ENCODE data around the gene CDC42EP2. TPM values are rescaled to one million over a fixed set of nuclear protein-coding genes. Genes with fewer than 3 reads are reported as not detected.

Gene CDC42EP2
- total RNA-seq, 1 donor from 2014 or later = 23.1 TPM

- Mint-ChIP-seq H3K27ac (ENCODE audit: unreplicated experiment) (no peak overlapping the region), H3K36me3 (ENCODE audit: unreplicated experiment) (peaks cover 9% of the 10 kb centered on the region), H3K4me1 (ENCODE audit: unreplicated experiment) (peaks cover 43% of the 10 kb centered on the region), H3K9me3 (ENCODE audit: unreplicated experiment) (no peaks in the 10 kb centered on the region), H3K4me3 (ENCODE audit: unreplicated experiment) (no peak overlapping the region), H3K27me3 (ENCODE audit: unreplicated experiment) (no peaks in the 10 kb centered on the region)
- no peak for TF ChIP-seq CTCF (IDR thresholded peaks at IDR 0.05)
- no peak for DNase-seq (ENCODE audit: extremely low spot score, unreplicated experiment)
These were observed 17.5 kb upstream of the CDC42EP2 start for GRCh38 chr11:65297026-65297672.

GRCh38 chr11:65298131-65298535 lies 16.5 kb upstream of the CDC42EP2 start:
- Mint-ChIP-seq H3K27me3 (ENCODE audit: unreplicated experiment) (no peaks in the 10 kb centered on the region), H3K27ac (ENCODE audit: unreplicated experiment) (peak overlapping the region; percentile 80), H3K4me3 (ENCODE audit: unreplicated experiment) (no peak overlapping the region), H3K4me1 (ENCODE audit: unreplicated experiment) (peaks cover 40% of the 10 kb centered on the region), H3K36me3 (ENCODE audit: unreplicated experiment) (peaks cover 9% of the 10 kb centered on the region), H3K9me3 (ENCODE audit: unreplicated experiment) (no peaks in the 10 kb centered on the region)
- DNase-seq (ENCODE audit: extremely low spot score, unreplicated experiment) = no peak
- TF ChIP-seq CTCF (IDR thresholded peaks at IDR 0.05) = no peak

GRCh38 chr11:65298655-65299179 lies 15.9 kb upstream of the CDC42EP2 start:
- H3K36me3 Mint-ChIP-seq (ENCODE audit: unreplicated experiment) = peaks cover 9% of the 10 kb centered on the region
- H3K27ac Mint-ChIP-seq (ENCODE audit: unreplicated experiment) = peak overlapping the region; percentile 80
- no peaks in the 10 kb centered on the region for H3K27me3 Mint-ChIP-seq (ENCODE audit: unreplicated experiment)
- no peak overlapping the region for H3K4me3 Mint-ChIP-seq (ENCODE audit: unreplicated experiment)
- no peak for TF ChIP-seq CTCF (IDR thresholded peaks at IDR 0.05)
- DNase-seq (ENCODE audit: extremely low spot score, unreplicated experiment) = no peak
- no peaks in the 10 kb centered on the region for H3K9me3 Mint-ChIP-seq (ENCODE audit: unreplicated experiment)
- peaks cover 36% of the 10 kb centered on the region for H3K4me1 Mint-ChIP-seq (ENCODE audit: unreplicated experiment)

GRCh38 chr11:65300621-65301275 lies 13.9 kb upstream of the CDC42EP2 start:
- H3K9me3 Mint-ChIP-seq (ENCODE audit: unreplicated experiment) = no peaks in the 10 kb centered on the region
- no peak for TF ChIP-seq CTCF (IDR thresholded peaks at IDR 0.05)
- H3K36me3 Mint-ChIP-seq (ENCODE audit: unreplicated experiment) = peaks cover 5% of the 10 kb centered on the region
- no peak overlapping the region for H3K27ac Mint-ChIP-seq (ENCODE audit: unreplicated experiment)
- H3K4me1 Mint-ChIP-seq (ENCODE audit: unreplicated experiment) = peaks cover 36% of the 10 kb centered on the region
- H3K27me3 Mint-ChIP-seq (ENCODE audit: unreplicated experiment) = no peaks in the 10 kb centered on the region
- DNase-seq (ENCODE audit: extremely low spot score, unreplicated experiment) = no peak
- H3K4me3 Mint-ChIP-seq (ENCODE audit: unreplicated experiment) = no peak overlapping the region

All from osteocyte (in vitro differentiated cells).